ENCODE results near the gene FAM241B.

FAM241B gene

GRCh38 chr10:69643779-69644657 is 14.0 kb downstream of the FAM241B start:
- DNase-seq (ENCODE audit: low read depth, low spot score), result no peak
- H3K4me3 ChIP-seq, result no peak overlapping the region
- H3K9ac ChIP-seq (ENCODE audit: insufficient read length), result no peak overlapping the region
- no peaks in the 10 kb centered on the region for H3K9me3 ChIP-seq (ENCODE audit: low read depth, low read length)
- no peaks in the 10 kb centered on the region for H3K36me3 ChIP-seq (ENCODE audit: insufficient read depth, low read length)
- H3K27ac ChIP-seq, result no peak overlapping the region
- no peak for TF ChIP-seq POLR2AphosphoS5 (IDR thresholded peaks at IDR 0.05; ENCODE audit: borderline replicate concordance, low read depth, low read length)
- TF ChIP-seq FOXP2 (optimal IDR thresholded peaks at IDR 0.05; ENCODE audit: control extremely low read depth, extremely low read length, insufficient read depth), result no peak
- TF ChIP-seq EZH2 (IDR thresholded peaks at IDR 0.05), result no peak

- no peaks in the 10 kb centered on the region for H3K9me3 ChIP-seq (ENCODE audit: low read depth, low read length)
- H3K36me3 ChIP-seq (ENCODE audit: insufficient read depth, low read length), result no peaks in the 10 kb centered on the region
- no peak for DNase-seq (ENCODE audit: low read depth, low spot score)
- TF ChIP-seq EZH2 (IDR thresholded peaks at IDR 0.05), result no peak
- TF ChIP-seq FOXP2 (optimal IDR thresholded peaks at IDR 0.05; ENCODE audit: control extremely low read depth, extremely low read length, insufficient read depth), result no peak
- TF ChIP-seq POLR2AphosphoS5 (IDR thresholded peaks at IDR 0.05; ENCODE audit: borderline replicate concordance, low read depth, low read length), result no peak
- no peak overlapping the region for H3K27ac ChIP-seq
- no peak overlapping the region for H3K9ac ChIP-seq (ENCODE audit: insufficient read length)
- no peak overlapping the region for H3K4me3 ChIP-seq
Measured at GRCh38 chr10:69644658-69645295, 14.7 kb downstream of the FAM241B start.

- Histone ChIP-seq H3K4me3 (no peak overlapping the region), H3K9me3 (ENCODE audit: low read depth, low read length) (no peaks in the 10 kb centered on the region), H3K27ac (0 out of 2 replicates have a peak overlapping the region, but pooled peaks have one; percentile 19), H3K36me3 (ENCODE audit: insufficient read depth, low read length) (no peaks in the 10 kb centered on the region), H3K9ac (ENCODE audit: insufficient read length) (no peak overlapping the region)
- no peak for TF ChIP-seq FOXP2 (optimal IDR thresholded peaks at IDR 0.05; ENCODE audit: control extremely low read depth, extremely low read length, insufficient read depth)
- TF ChIP-seq POLR2AphosphoS5 (IDR thresholded peaks at IDR 0.05; ENCODE audit: borderline replicate concordance, low read depth, low read length), result no peak
- DNase-seq (ENCODE audit: low read depth, low spot score), result no peak
Measured at GRCh38 chr10:69645296-69646184, 15.5 kb downstream of the FAM241B start.

GRCh38 chr10:69646185-69647060 is 16.4 kb downstream of the FAM241B start:
- no peak overlapping the region for H3K4me3 ChIP-seq
- no peaks in the 10 kb centered on the region for H3K9me3 ChIP-seq (ENCODE audit: low read depth, low read length)
- H3K36me3 ChIP-seq (ENCODE audit: insufficient read depth, low read length), result no peaks in the 10 kb centered on the region
- H3K9ac ChIP-seq (ENCODE audit: insufficient read length), result no peak overlapping the region
- no peak for DNase-seq (ENCODE audit: low read depth, low spot score)
- no peak for TF ChIP-seq EZH2 (IDR thresholded peaks at IDR 0.05)
- 0 out of 2 replicates have a peak overlapping the region, but pooled peaks have one; percentile 34 for H3K27ac ChIP-seq

- H3K36me3 ChIP-seq (ENCODE audit: insufficient read depth, low read length), result no peaks in the 10 kb centered on the region
- no peak overlapping the region for H3K9ac ChIP-seq (ENCODE audit: insufficient read length)
- TF ChIP-seq FOXP2 (optimal IDR thresholded peaks at IDR 0.05; ENCODE audit: control extremely low read depth, extremely low read length, insufficient read depth) (no peak), EZH2 (IDR thresholded peaks at IDR 0.05) (no peak), POLR2AphosphoS5 (IDR thresholded peaks at IDR 0.05; ENCODE audit: borderline replicate concordance, low read depth, low read length) (no peak)
- no peak overlapping the region for H3K4me3 ChIP-seq
- DNase-seq (ENCODE audit: low read depth, low spot score), result no peak
- no peak overlapping the region for H3K27ac ChIP-seq
- H3K9me3 ChIP-seq (ENCODE audit: low read depth, low read length), result no peaks in the 10 kb centered on the region
Measured at GRCh38 chr10:69647126-69647525, 17.1 kb downstream of the FAM241B start.

GRCh38 chr10:69647819-69648218 is 17.8 kb downstream of the FAM241B start:
- TF ChIP-seq POLR2AphosphoS5 (IDR thresholded peaks at IDR 0.05; ENCODE audit: borderline replicate concordance, low read depth, low read length), result no peak
- TF ChIP-seq FOXP2 (optimal IDR thresholded peaks at IDR 0.05; ENCODE audit: control extremely low read depth, extremely low read length, insufficient read depth), result no peak
- no peak for TF ChIP-seq EZH2 (IDR thresholded peaks at IDR 0.05)
- DNase-seq (ENCODE audit: low read depth, low spot score), result no peak

GRCh38 chr10:69648461-69648860 is 18.4 kb downstream of the FAM241B start:
- H3K4me3 ChIP-seq, result no peak overlapping the region
- no peak overlapping the region for H3K27ac ChIP-seq
- no peak overlapping the region for H3K9ac ChIP-seq (ENCODE audit: insufficient read length)
- H3K9me3 ChIP-seq (ENCODE audit: low read depth, low read length), result no peaks in the 10 kb centered on the region
- no peak for DNase-seq (ENCODE audit: low read depth, low spot score)
- H3K36me3 ChIP-seq (ENCODE audit: insufficient read depth, low read length), result no peaks in the 10 kb centered on the region
- TF ChIP-seq EZH2 (IDR thresholded peaks at IDR 0.05) (no peak), POLR2AphosphoS5 (IDR thresholded peaks at IDR 0.05; ENCODE audit: borderline replicate concordance, low read depth, low read length) (no peak)

More at GRCh38 chr10:69647819-69648218, 17.8 kb downstream of the FAM241B start:
- Histone ChIP-seq H3K36me3 (ENCODE audit: insufficient read depth, low read length) (no peaks in the 10 kb centered on the region), H3K9me3 (ENCODE audit: low read depth, low read length) (no peaks in the 10 kb centered on the region), H3K9ac (ENCODE audit: insufficient read length) (no peak overlapping the region), H3K27ac (no peak overlapping the region), H3K4me3 (no peak overlapping the region)

All from SK-N-MC (cell line).